HL-60 (cell line): ENCODE measurements around the gene CLEC11A.

Experiments
- DNase-seq, 2 experiments: peaks; one replicate each; pipeline ENCODE4 v3.0.0-alpha.2; 2010 to 2020; ENCODE audit warnings: low read depth in 1 of 2, low spot score in 1 of 2
- H3K27ac ChIP-seq: fragments of 250-450 bp; sonication (Bioruptor Pico); replicated peaks from 2 replicates; pipeline ENCODE4 v1.5.1; 2020; ENCODE audit warnings: mild to moderate bottlenecking, moderate library complexity
- H3K27me3 ChIP-seq: fragments of 250-450 bp; sonication (Bioruptor Pico); 2 replicates; pipeline ENCODE4 v1.5.1; 2021; ENCODE audit warnings: mild to moderate bottlenecking, moderate library complexity; ENCODE audit not compliant: insufficient read depth, poor library complexity, severe bottlenecking
- H3K4me3 ChIP-seq: replicated peaks from 2 replicates; pipeline ENCODE4 v1.5.1; 2011; ENCODE audit warnings: mild to moderate bottlenecking, control low read depth, low read length; ENCODE audit not compliant: insufficient read depth
- CTCF ChIP-seq: IDR thresholded peaks from one replicate; pipeline ENCODE4 v1.5.1; 2011; ENCODE audit warnings: low read length, control low read depth, inconsistent platforms; ENCODE audit not compliant: insufficient read depth
- GABPA ChIP-seq: IDR thresholded peaks from 2 replicates; pipeline ENCODE4 v1.6.1; 2012; ENCODE audit warnings: low read depth
- POLR2AphosphoS5 ChIP-seq: IDR thresholded peaks from 2 replicates; pipeline ENCODE4 v1.6.1; 2012; ENCODE audit warnings: low read depth
- REST ChIP-seq: IDR thresholded peaks from 2 replicates; pipeline ENCODE4 v1.6.1; 2012; ENCODE audit warnings: low read depth; ENCODE audit not compliant: insufficient replicate concordance
- SPI1 ChIP-seq: IDR thresholded peaks from 2 replicates; pipeline ENCODE4 v1.6.1; 2012; ENCODE audit warnings: low read depth, mild to moderate bottlenecking, borderline replicate concordance

The CLEC11A gene

GRCh38 chr19:50705422-50706019 lies 17.6 kb upstream of the CLEC11A start:
- no peak overlapping the region for H3K4me3 ChIP-seq
- TF ChIP-seq CTCF = peak; percentile 64
- TF ChIP-seq GABPA = no peak
- H3K27ac ChIP-seq = no peak overlapping the region
- H3K27me3 ChIP-seq = peaks cover 8% of the 10 kb centered on the region
- DNase-seq = peak in 1 of 2 experiments; percentile 47

- peaks cover 8% of the 10 kb centered on the region for H3K27me3 ChIP-seq
- H3K4me3 ChIP-seq = no peak overlapping the region
- no peak overlapping the region for H3K27ac ChIP-seq
- no peak for DNase-seq
- TF ChIP-seq SPI1 (no peak), REST (no peak), POLR2AphosphoS5 (no peak), CTCF (no peak), GABPA (no peak)
Observed at GRCh38 chr19:50706387-50706786, 16.8 kb upstream of the CLEC11A start.

- peaks cover 6% of the 10 kb centered on the region for H3K27me3 ChIP-seq
- TF ChIP-seq SPI1 (no peak), REST (no peak), POLR2AphosphoS5 (no peak), GABPA (no peak), CTCF (no peak)
- no peak overlapping the region for H3K27ac ChIP-seq
- H3K4me3 ChIP-seq = no peak overlapping the region
- DNase-seq = no peak
Observed at GRCh38 chr19:50708179-50708879, 14.8 kb upstream of the CLEC11A start.
